KMS-11 (cell line): ENCODE data around the gene STK36.

ENCODE experiments used
- H2AFZ ChIP-seq: fragments of 200-600 bp; sonication (generic); 2 replicates; pipeline ENCODE4 v1.6.1; 2016; ENCODE audit warnings: antibody characterized with exemption, mixed run types, low read depth
- H3K27ac ChIP-seq: fragments of 200-600 bp; sonication (generic); 2 replicates; pipeline ENCODE4 v1.6.1; 2016; ENCODE audit warnings: mild to moderate bottlenecking, mixed run types
- H3K27me3 ChIP-seq: fragments of 200-600 bp; sonication (generic); 2 replicates; pipeline ENCODE4 v1.6.1; 2017; ENCODE audit warnings: mild to moderate bottlenecking, low read depth, mixed run types, moderate library complexity; ENCODE audit not compliant: insufficient read depth
- H3K36me3 ChIP-seq: fragments of 200-600 bp; sonication (generic); 2 replicates; pipeline ENCODE4 v1.6.1; 2017; ENCODE audit warnings: mild to moderate bottlenecking, mixed run types; ENCODE audit not compliant: insufficient read depth
- H3K4me1 ChIP-seq: fragments of 200-600 bp; sonication (generic); 2 replicates; pipeline ENCODE4 v1.6.1; 2016; ENCODE audit warnings: mild to moderate bottlenecking, low read depth, mixed run types; ENCODE audit not compliant: poor library complexity, severe bottlenecking
- H3K4me2 ChIP-seq: fragments of 200-600 bp; sonication (generic); 2 replicates; pipeline ENCODE4 v1.7.0; 2016; ENCODE audit warnings: mild to moderate bottlenecking, mixed run types
- H3K4me3 ChIP-seq: fragments of 200-600 bp; sonication (generic); IDR thresholded peaks from 2 replicates; pipeline ENCODE4 v1.6.1; 2017; ENCODE audit warnings: low read depth, low read length, mixed read lengths; ENCODE audit not compliant: insufficient read depth
- H3K79me2 ChIP-seq: fragments of 200-600 bp; sonication (generic); 2 replicates; pipeline ENCODE4 v1.6.1; 2016; ENCODE audit warnings: low read depth, mixed run types; ENCODE audit not compliant: insufficient read depth
- H3K9ac ChIP-seq: fragments of 200-600 bp; sonication (generic); 2 replicates; pipeline ENCODE4 v1.6.1; 2016; ENCODE audit warnings: mild to moderate bottlenecking, mixed run types
- H4K20me1 ChIP-seq: fragments of 200-600 bp; sonication (generic); 2 replicates; pipeline ENCODE4 v1.6.1; 2016; ENCODE audit warnings: mild to moderate bottlenecking, mixed run types; ENCODE audit not compliant: insufficient read depth
- TF ChIP-seq, protein P1 (sequence below): fragments of 200-600 bp; sonication (generic); conservative IDR thresholded peaks from 2 replicates; pipeline ENCODE4 v1.6.1; 2017; ENCODE audit warnings: low read depth, mild to moderate bottlenecking, antibody characterized with exemption, low read length, moderate library complexity, mixed read lengths

Gene STK36, protein sequence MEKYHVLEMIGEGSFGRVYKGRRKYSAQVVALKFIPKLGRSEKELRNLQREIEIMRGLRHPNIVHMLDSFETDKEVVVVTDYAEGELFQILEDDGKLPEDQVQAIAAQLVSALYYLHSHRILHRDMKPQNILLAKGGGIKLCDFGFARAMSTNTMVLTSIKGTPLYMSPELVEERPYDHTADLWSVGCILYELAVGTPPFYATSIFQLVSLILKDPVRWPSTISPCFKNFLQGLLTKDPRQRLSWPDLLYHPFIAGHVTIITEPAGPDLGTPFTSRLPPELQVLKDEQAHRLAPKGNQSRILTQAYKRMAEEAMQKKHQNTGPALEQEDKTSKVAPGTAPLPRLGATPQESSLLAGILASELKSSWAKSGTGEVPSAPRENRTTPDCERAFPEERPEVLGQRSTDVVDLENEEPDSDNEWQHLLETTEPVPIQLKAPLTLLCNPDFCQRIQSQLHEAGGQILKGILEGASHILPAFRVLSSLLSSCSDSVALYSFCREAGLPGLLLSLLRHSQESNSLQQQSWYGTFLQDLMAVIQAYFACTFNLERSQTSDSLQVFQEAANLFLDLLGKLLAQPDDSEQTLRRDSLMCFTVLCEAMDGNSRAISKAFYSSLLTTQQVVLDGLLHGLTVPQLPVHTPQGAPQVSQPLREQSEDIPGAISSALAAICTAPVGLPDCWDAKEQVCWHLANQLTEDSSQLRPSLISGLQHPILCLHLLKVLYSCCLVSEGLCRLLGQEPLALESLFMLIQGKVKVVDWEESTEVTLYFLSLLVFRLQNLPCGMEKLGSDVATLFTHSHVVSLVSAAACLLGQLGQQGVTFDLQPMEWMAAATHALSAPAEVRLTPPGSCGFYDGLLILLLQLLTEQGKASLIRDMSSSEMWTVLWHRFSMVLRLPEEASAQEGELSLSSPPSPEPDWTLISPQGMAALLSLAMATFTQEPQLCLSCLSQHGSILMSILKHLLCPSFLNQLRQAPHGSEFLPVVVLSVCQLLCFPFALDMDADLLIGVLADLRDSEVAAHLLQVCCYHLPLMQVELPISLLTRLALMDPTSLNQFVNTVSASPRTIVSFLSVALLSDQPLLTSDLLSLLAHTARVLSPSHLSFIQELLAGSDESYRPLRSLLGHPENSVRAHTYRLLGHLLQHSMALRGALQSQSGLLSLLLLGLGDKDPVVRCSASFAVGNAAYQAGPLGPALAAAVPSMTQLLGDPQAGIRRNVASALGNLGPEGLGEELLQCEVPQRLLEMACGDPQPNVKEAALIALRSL (N-terminal part only)

DNA sequence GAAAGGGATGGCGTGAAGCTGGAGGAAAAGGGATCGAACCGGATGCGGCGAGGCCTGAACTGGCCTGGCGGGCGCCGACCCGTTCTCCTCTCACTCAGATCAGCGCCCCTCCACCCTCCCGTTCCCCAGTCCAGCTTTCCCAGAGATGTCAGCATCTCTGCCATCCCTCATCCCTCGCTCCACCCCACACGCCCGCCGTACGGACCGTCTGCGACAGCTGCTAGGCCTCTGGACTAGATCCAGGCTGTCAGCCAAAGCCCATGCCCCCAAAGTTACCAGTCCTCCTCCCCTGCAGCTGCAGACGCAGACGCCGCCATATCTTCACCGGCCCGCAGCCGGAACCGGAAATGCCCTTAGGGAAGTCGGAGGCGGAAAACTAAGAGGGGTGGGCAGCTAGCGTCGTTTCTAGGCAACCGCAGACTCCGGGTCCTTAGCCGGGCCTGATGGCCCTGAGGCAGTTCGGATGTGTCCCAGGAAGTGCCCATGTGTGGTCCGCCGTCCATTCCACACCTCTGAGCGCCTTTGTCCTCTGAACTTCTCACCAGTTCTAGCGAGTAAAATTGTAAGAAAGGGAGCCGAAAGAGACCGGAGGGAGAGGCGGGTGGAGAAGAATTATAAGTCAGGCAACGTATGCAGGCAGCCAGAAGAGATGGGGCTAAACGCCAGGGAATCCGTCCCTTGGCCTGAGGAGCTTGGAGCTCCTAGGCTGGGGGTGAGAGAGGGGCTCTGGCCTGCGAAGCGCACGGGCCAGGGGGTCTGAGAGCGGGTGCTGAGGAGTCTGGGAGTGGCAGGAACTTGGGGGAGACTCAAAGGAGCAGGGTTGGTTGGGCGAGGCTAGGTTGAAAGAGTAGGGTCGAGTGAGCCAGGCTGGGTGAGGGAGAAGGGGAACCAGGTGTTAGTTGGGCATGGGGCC is at the start of gene STK36, which contains the start of gene RNF25:
TSS of gene STK36 (plus strand) at position 433 of the 913 bp plus-strand sequence. CDS start 744 bp downstream, outside the sequence.
TSS of gene RNF25 (minus strand) at position 349 of the 913 bp plus-strand sequence. CDS start at position 317, 32 bp downstream.
- Histone ChIP-seq H4K20me1 (no peaks in the 10 kb centered on the region; the same call in 1 of the 2 replicates), H3K4me2 (peak within 1 kb of the TSS; percentile 91), H2AFZ (peak within 1 kb of the TSS; percentile 96), H3K27me3 (no peaks in the 10 kb centered on the region), H3K27ac (peak within 1 kb of the TSS; percentile 53), H3K4me3 (peak within 1 kb of the TSS; percentile 95), H3K9ac (peak within 1 kb of the TSS; percentile 60), H3K4me1 (peaks cover 14% of the 10 kb centered on the region), H3K79me2 (peaks cover 11% of the 10 kb centered on the region), H3K36me3 (0 out of 2 replicates have a peak, but pooled peaks cover 3% of the 10 kb centered on the region)
- TF ChIP-seq, protein P1, sequence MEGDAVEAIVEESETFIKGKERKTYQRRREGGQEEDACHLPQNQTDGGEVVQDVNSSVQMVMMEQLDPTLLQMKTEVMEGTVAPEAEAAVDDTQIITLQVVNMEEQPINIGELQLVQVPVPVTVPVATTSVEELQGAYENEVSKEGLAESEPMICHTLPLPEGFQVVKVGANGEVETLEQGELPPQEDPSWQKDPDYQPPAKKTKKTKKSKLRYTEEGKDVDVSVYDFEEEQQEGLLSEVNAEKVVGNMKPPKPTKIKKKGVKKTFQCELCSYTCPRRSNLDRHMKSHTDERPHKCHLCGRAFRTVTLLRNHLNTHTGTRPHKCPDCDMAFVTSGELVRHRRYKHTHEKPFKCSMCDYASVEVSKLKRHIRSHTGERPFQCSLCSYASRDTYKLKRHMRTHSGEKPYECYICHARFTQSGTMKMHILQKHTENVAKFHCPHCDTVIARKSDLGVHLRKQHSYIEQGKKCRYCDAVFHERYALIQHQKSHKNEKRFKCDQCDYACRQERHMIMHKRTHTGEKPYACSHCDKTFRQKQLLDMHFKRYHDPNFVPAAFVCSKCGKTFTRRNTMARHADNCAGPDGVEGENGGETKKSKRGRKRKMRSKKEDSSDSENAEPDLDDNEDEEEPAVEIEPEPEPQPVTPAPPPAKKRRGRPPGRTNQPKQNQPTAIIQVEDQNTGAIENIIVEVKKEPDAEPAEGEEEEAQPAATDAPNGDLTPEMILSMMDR = no peak

DNA sequence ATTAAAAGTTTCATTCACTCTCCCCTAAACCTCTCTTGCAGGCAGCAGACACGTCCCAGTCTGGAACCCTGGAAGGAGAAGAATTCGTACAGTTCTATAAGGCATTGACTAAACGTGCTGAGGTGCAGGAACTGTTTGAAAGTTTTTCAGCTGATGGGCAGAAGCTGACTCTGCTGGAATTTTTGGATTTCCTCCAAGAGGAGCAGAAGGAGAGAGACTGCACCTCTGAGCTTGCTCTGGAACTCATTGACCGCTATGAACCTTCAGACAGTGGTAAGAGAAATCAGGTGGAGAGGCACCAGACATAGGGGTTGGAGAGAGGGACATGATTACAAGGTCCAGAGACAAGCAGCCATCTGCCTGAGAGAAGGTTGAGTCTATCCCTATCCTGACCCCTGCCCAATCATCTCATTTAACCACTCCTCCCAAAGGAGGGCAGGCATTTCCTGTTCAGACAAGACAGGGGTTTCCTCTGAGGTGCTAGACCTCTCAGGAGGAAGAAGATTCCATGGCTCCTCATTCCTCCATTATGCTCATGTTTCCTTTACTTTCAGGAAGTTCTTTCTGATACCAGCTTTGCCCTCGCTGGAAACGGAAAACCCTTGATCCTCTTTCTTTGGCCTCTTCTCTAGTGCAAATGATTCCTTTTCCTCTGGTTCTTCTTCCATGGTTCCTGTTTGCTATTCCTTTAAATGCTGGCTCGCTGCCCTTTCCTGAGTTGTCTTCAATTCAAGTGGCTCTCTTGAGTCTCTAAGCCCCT is 49.1 kb upstream of the STK36 start:
- H2AFZ ChIP-seq = no peak overlapping the region
- no peaks in the 10 kb centered on the region for H3K79me2 ChIP-seq
- H3K27me3 ChIP-seq = no peaks in the 10 kb centered on the region
- no peaks in the 10 kb centered on the region for H3K36me3 ChIP-seq
- H3K4me1 ChIP-seq = no peaks in the 10 kb centered on the region
- no peak overlapping the region for H3K9ac ChIP-seq
- no peaks in the 10 kb centered on the region for H4K20me1 ChIP-seq
- TF ChIP-seq, protein P1 = no peak
- no peak overlapping the region for H3K4me2 ChIP-seq
- no peak overlapping the region for H3K4me3 ChIP-seq
- no peak overlapping the region for H3K27ac ChIP-seq

DNA sequence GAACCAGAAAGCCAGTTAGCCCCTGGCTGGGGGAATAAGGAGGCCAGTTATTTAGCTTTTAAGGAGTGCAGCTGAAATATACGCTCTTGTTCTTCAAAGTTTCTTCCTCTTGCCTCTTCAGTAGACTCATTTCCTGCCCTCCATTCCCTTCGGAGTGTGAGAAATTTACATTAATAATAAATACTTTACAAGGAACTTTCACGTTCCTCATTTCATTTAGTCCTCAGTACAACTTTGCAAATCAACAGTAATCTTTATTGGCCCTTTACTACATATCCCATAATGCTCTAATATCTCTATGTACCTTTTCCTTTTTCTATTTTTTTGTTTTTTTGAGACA is 48.5 kb upstream of the STK36 start:
- Histone ChIP-seq H3K4me3 (no peak overlapping the region), H3K27ac (no peak overlapping the region), H3K36me3 (no peaks in the 10 kb centered on the region), H3K4me1 (no peaks in the 10 kb centered on the region), H2AFZ (no peak overlapping the region), H3K79me2 (no peaks in the 10 kb centered on the region), H3K27me3 (no peaks in the 10 kb centered on the region), H3K9ac (no peak overlapping the region), H4K20me1 (no peaks in the 10 kb centered on the region), H3K4me2 (no peak overlapping the region)
- TF ChIP-seq, protein P1 = no peak
